ENCODE data around the gene FANCC. TPM values are rescaled to one million over a fixed set of nuclear protein-coding genes. Genes with fewer than 3 reads are reported as not detected.

FANCC gene
- total and polyA plus RNA-seq, 2 of the 8 experiments (the other 6 are each of a cell fraction or from before 2014, with no cell fraction given) = 7.8 to 15.2 TPM

- Histone ChIP-seq H3K9ac (replicated peaks in 1 of 4; ENCODE audit: extremely low read depth in 1 of 4, low read depth in 3 of 4, low read length in 3 of 4) (no peak overlapping the region), H3K36me3 (ENCODE audit: control insufficient read depth in 2 of 4, insufficient read depth in 4 of 4, low read length in 3 of 4) (no peaks in the 10 kb centered on the region; a peak in 1 of 8 replicates), H2BK12ac (ENCODE audit: low read depth, low read length) (no peak overlapping the region), H3K14ac (ENCODE audit: insufficient read length) (no peak overlapping the region), H2BK5ac (ENCODE audit: low read depth, low read length) (no peak overlapping the region), H3K79me1 (ENCODE audit: low read depth, low read length) (no peaks in the 10 kb centered on the region), H3K4me3 (ENCODE audit: extremely low read depth in 1 of 4, insufficient read depth in 2 of 4, low read depth in 3 of 4, low read length in 4 of 4) (no peak overlapping the region), H3K18ac (ENCODE audit: extremely low read depth, low read length) (no peak overlapping the region), H3K4me1 (replicated peaks in 1 of 4; ENCODE audit: control insufficient read depth in 3 of 4, insufficient read depth in 4 of 4, low read length in 3 of 4) (peaks cover 0 to 6% (median 2%) of the 10 kb centered on the region in 4 experiments; a peak in 5 of 7 replicates), H4K5ac (ENCODE audit: insufficient read length, low read depth, low read length) (no peak overlapping the region), H3K23me2 (ENCODE audit: low read depth, low read length) (peaks cover 2% of the 10 kb centered on the region; the same call in 1 of the 2 replicates), H3K79me2 (ENCODE audit: control insufficient read depth in 1 of 2, insufficient read depth in 2 of 2, low read length in 2 of 2) (no peaks in the 10 kb centered on the region), H2BK20ac (ENCODE audit: low read length) (no peak overlapping the region), H3K27ac (ENCODE audit: low read depth, low read length) (no peak overlapping the region), H2BK15ac (ENCODE audit: low read length) (no peak overlapping the region), H4K20me1 (replicated peaks in 1 of 2; ENCODE audit: control insufficient read depth in 1 of 2, insufficient read depth in 2 of 2, low read length in 2 of 2) (no peaks in the 10 kb centered on the region), H4K91ac (replicated peaks; ENCODE audit: insufficient read length, low read length) (no peak overlapping the region), H3K23ac (ENCODE audit: insufficient read length) (no peak overlapping the region), H2AFZ (ENCODE audit: low read length) (no peak overlapping the region), H3K27me3 (replicated peaks in 1 of 4; ENCODE audit: control insufficient read depth in 3 of 4, extremely low read depth in 1 of 4, insufficient read depth in 3 of 4, low read length in 3 of 4) (no peaks in the 10 kb centered on the region), H3K4me2 (ENCODE audit: insufficient read depth in 1 of 2, low read depth in 2 of 2, low read length in 2 of 2) (no peak overlapping the region), H2AK5ac (ENCODE audit: low read depth, low read length) (no peak overlapping the region), H3K9me3 (ENCODE audit: insufficient read depth in 2 of 2, low read depth in 1 of 2, low read length in 1 of 2) (no peaks in the 10 kb centered on the region), H2BK120ac (replicated peaks; ENCODE audit: low read depth, low read length) (no peak overlapping the region), H3K56ac (replicated peaks; ENCODE audit: insufficient read length, low read depth, low read length) (no peak overlapping the region), H4K8ac (ENCODE audit: extremely low read depth, insufficient read depth, low read length) (no peak overlapping the region), H3K4ac (replicated peaks; ENCODE audit: insufficient read length, low read depth, low read length) (no peak overlapping the region)
- DNase-seq (ENCODE audit: low read depth in 1 of 2, low spot score in 2 of 2) (no peak), FAIRE-seq (no peak)
- no peak for TF ChIP-seq MAFK (IDR thresholded peaks at IDR 0.05; ENCODE audit: low read depth, low read length)
- WGBS, 2 experiments (ENCODE audit: extremely low coverage in 1 of 2, insufficient coverage in 1 of 2, insufficient read length in 1 of 2, insufficient replicate concordance in 2 of 2, low coverage in 1 of 2, low lambda C conversion rate in 2 of 2, missing lambda C conversion rate in 1 of 2) = 91% methylated on average over 7 of the region's 7 CpGs; no CpG with 5 or more reads in 1 of the 2 experiments
- CTCF ChIA-PET (ENCODE audit: partially characterized antibody) = interaction anchor here (1.1 to 13.8 kb wide), 6 partner anchors 12 to 54 kb away, joined by 3 to 209 read pairs (median 12); no protein-coding TSS in a partner anchor
- POLR2A ChIA-PET (ENCODE audit: partially characterized antibody) = no interaction called here
Observed at GRCh38 chr9:95097279-95097678, 220.2 kb downstream of the FANCC start.
